MV-4-11 (cell line): ENCODE results near the gene FBXL19.

Source experiments
- DNase-seq: peaks from one replicate; lab custom pipeline; 2025; lab: John Stamatoyannopoulos, UW

FBXL19 gene

DNA sequence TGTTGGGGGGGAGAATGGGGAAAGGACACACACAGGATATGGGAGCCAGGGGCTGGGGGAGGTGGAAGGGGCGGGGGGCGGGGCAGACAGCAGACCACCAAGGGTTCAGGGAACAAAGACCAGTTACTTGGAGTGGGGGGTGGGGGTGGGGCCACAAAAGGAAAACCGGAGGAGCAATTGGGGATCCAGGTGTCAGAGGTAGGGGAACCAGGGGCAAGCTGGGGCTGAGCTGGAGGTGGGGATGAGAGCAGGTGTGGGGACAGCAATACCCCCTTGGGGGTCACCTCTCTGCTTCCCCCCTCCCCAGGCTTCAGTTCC is 24.1 kb downstream of the FBXL19 start:
- DNase-seq: no peak

DNA sequence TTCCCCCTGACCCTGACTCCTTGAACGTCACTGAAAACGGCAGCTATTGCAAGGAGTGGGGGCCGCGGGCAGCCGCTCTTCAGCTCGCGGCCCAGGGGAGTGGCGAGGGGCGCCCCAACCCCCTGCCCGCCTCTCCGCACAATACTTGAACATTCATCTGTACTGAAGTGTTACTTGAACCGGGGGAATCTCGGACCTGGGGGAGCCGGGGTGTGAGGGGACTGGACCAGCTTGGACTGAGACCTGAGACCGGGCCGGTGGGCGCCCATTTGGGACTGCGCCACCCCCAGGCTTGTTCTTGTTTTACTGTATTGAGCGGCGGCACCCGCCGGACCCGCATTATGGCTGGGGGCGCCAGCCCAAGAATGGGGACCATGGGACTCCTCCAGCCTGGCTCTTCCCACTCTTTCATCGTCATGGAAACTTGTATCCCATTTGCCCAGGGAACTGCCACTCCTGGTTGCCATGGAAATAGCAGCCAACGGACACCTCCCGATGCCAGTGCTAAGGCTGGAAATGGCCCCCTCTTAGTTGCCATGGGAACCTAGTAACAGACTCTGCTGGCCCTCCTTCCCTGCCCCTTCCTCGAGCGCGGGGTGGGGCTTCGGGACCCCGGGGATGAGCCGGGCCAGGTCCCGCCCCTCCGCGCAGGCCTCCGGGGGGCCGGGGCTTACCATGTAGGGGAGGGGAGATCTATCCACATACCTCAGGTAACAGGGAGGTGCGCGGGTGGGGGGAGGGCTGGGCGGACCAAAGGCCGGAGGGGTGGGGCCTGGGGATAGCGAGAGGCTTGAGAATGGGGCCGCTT is 24.7 kb downstream of the FBXL19 start:
- peak; percentile 45 for DNase-seq

GRCh38 chr16:30948667-30949649 is 25.6 kb downstream of the FBXL19 start, which contains the start of gene ORAI3:
Gene ORAI3, plus strand, starts transcription at chr16:30949068. Its CDS starts 222 bp downstream, at chr16:30949290.
- peak; percentile 78 for DNase-seq

- DNase-seq: peak; percentile 92
Observed at GRCh38 chr16:30949650-30950515, 26.5 kb downstream of the FBXL19 start.

GRCh38 chr16:30950516-30951065 is 27.2 kb downstream of the FBXL19 start:
- no peak for DNase-seq

DNA sequence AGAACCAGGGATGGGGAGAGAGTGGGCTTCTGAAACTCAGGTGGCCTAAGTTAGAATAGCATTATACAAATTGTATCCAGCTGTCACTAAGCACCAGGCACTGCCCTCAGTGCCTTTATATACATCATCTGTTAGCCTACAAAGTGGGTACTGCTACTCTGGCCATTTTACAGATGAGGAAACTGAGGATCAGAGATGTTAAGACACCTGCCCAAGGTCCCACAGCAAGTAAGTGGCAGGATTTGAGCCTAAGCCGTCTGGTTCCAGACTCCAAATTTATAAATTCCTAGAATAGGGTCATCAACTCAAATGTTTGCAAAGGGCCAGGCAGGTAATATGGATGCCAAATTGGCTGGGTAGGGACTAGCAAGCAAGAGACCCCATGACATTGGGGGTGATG is 27.8 kb downstream of the FBXL19 start:
- DNase-seq: no peak

DNA sequence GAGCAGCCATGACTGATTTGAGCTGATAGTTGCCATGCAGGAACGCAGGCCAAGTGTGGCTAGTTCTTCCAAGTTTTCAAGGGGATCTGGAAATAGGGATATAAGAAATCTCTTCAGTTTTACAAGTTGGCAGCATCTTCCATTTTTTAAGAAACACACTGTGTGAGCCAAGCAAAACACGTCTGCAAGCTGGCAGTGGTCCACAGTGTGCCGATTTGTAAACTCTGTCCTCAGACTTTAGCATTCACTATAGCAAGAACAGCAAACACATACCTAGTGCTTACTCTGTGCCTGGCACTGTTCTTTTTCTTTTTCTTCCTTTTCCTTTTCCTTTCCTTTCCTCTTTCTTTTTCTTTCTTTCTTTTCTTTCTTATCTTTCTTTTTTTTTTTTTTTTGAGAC is 28.4 kb downstream of the FBXL19 start:
- DNase-seq: no peak

- no peak for DNase-seq
Observed at GRCh38 chr16:30953111-30953510, 29.7 kb downstream of the FBXL19 start.

DNA sequence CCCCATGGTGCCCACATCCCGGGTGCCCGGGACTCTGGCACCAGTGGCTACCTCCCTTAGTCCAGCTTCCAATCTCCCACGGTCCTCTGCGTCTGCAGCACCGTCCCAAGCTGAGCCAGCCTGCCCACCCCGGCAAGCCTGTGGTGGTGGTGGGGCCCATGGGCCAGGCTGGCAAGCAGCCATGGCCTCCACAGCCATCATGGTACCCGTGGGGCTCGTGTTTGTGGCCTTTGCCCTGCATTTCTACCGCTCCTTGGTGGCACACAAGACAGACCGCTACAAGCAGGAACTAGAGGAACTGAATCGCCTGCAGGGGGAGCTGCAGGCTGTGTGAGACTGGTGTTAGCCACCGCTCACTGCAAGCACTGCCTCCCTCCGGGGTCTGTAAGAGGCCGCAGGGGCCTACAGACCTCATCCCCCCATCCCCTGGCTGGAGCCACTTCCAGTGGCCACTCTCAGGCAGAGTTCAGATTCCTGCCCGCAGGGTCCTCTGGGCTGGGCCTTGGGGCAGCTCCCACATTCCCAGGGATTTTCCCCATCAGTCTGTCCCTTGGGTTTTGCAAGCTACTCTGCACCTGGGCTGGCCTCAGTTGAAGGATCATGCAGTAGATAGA is 30.2 kb downstream of the FBXL19 start:
- peak; percentile 75 for DNase-seq

DNA sequence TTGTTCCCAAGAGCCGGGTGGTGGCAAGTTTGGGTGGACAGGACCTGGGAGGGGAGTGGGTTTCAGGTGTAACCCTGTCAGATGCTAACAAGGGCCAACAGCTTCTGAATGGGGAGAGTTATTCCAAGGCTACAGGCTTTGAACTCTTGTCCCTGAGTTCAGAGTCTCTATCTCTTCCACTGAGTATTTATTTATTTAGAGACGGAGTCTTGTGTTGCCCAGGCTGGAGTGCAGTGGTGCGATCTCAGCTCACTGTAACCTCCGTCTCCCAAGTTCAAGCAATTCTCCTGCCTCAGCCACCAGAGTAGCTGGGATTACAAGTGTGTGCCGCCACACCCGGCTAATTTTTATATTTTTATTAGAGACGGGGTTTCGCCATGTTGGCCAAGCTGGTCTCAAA is 31.6 kb downstream of the FBXL19 start:
- no peak for DNase-seq

DNA sequence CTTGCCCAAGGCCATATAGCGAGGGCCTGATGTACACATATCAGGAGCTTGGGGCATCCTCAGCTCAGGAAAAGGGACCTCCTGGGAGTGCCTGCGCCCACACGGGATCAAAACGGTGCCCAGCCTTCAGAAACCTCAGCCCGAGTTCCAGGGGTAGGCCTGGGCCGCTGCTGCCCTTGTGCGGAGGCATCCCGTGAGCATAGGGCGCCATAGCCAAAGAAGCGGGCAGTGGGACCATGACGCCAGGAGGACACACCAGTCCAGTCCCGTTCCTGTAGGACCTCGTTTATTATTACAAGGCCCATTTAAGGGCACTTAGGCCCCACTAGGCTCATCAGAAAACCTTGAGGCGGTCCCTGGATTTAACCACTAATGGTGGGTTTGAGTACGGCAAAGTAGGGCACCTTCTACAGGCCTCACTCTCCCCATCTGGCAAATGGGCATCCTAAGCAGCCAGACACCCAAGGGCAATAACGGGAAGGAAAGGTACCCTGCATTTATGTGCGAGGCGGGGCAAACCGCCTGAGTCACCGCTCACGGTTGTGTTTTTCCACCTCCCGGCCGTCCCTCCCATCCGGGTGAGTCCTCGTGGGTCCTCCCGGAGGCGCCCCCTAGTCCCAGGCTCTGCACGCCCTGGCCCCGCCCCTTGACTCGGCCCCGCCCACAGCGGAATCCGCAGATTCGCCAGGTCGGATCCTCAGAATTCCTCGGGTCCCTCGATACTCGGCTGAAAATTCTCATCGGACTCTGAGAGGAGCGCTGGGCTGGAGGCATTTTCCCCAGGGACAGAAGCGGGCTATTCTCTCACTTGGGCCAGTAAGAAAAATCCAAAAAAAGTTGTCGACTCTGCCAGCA is 33.5 kb downstream of the FBXL19 start:
- peak; percentile 84 for DNase-seq

DNA sequence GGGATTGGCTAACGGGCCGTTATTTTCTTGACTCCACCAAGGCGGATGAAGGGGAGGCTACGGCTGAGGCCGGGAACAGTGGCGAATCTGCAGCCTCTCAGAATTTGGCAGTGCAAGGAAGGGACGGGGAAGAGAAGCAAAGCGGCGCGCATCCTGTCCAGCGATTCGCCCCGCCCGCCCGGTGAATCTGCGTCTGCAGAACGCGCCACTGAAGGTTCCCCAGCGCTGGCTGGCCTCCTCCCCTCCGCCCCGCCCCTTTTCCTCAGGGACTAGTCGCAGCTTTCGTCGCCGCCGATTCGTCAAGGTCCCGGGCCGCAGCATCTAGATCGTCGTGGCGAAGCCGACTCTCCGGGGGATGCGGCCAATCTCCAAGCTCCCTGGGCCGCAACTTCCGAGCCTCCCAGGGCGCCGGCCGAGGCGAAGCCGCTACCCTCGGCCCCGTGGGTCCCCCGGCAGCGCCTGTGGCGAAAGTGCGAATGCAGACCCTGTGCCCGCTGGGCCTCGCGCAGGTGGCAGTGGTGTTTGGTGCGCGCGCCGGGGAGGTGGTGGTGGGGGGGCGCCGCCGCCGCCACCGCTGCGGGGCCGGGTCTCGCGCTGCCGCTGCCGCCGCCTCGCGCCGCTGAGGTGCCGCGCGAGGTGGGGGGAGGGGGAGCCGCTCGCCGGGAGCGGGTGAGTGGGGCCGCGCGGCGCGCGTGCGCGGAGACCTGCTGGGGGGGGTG is 34.2 kb downstream of the FBXL19 start, which contains the start of gene SETD1A:
SETD1A (plus strand) TSS at position 299 of the 719 bp plus-strand sequence. CDS start 978 bp downstream, outside the sequence.
- DNase-seq: peak; percentile 93

GRCh38 chr16:30958175-30959079 is 35.1 kb downstream of the FBXL19 start:
- no peak for DNase-seq

DNA sequence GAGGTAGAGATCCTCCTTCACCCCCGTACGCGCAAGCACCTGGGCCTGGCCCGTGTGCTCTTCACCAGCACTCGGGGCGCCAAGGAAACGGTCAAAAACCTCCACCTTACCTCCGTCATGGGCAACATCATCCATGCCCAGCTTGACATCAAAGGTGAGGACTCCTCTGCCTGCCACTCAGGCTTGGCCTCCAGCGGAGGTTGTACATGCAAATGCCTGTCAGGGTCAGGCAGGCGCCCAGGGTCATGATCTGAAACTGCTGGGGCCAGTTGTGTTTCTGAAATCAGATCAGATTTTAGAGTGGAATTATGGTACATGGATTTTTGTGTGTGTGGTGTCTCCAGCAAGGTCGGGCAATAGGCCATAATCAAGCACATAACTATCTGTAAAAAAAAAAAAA is 38.0 kb downstream of the FBXL19 start:
- no peak for DNase-seq

DNA sequence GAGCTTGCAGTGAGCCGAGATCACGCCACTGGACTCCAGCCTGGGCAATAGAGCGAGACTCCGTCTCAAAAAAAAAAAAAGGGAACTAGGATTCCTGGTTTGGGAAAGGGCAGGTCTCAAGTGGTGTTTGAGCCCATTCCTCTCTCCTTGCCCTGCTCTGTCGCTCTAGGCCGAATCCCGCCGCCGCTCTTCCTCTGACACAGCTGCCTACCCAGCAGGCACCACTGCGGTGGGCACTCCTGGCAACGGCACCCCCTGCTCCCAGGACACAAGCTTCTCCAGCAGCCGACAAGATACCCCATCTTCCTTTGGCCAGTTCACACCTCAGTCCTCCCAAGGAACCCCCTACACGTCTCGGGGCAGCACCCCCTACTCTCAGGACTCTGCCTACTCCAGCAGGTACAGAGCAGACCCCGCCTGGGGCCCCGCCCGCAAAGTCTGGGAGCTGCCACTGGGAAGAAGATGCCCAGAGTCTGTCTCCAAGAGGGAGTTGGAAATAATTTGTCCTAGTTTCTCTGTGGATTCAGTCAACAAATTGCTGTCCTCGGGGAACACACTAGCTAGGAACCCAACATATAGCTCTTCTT is 40.6 kb downstream of the FBXL19 start:
- no peak for DNase-seq

DNA sequence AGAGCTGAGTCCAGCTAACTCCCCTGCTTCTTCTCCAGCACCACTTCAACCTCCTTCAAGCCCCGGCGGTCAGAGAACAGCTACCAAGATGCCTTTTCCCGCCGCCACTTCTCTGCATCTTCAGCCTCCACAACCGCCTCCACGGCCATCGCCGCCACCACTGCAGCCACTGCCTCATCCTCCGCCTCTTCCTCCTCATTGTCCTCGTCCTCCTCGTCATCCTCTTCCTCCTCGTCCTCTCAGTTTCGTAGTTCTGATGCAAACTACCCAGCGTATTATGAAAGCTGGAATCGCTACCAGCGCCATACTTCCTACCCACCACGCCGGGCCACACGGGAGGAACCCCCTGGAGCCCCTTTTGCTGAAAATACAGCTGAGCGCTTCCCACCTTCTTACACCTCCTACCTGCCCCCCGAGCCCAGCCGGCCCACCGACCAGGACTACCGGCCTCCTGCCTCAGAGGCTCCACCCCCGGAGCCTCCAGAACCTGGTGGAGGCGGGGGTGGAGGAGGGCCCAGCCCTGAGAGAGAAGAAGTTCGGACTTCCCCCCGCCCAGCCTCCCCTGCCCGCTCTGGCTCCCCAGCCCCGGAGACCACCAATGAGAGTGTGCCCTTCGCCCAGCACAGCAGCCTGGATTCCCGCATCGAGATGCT is 41.3 kb downstream of the FBXL19 start:
- DNase-seq: peak; percentile 16

DNA sequence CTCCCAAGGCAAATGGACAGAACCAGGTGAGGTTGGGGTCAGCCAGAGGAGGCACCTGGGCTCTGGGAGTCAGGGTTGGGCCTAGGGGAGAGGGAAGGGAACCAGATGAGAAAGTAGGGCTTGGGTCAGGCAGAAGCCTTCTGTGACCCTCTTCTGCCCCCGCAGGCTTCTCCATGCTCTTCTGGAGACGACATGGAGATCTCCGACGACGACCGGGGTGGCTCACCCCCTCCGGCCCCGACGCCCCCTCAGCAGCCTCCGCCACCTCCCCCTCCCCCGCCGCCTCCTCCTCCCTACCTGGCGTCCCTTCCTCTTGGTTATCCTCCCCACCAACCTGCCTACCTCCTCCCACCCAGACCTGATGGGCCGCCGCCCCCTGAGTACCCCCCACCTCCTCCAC is 42.1 kb downstream of the FBXL19 start:
- DNase-seq: no peak
